Measurements from ENCODE around the gene BRD7.

DNA sequence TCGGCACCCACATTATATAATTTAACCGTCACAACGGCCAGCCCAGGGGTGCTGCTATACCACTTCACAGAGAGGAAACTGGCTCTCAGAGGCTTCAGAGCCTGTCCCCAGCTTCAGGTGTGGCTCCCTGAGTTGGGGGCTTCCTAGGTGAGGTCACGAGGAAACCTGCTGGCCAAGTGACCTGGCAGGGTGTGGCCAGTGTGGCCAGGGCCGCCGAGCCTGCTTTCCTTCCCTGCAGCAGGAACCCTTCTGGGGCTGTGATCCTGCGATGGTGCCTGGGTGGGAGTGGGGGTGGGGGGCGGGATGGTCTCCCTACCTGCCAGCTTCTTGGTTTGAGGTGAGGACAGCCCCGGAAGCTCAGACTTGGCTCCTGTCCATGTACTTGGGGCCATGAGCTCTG is 62.5 kb downstream of the BRD7 start:
- TF ChIP-seq, protein P1, sequence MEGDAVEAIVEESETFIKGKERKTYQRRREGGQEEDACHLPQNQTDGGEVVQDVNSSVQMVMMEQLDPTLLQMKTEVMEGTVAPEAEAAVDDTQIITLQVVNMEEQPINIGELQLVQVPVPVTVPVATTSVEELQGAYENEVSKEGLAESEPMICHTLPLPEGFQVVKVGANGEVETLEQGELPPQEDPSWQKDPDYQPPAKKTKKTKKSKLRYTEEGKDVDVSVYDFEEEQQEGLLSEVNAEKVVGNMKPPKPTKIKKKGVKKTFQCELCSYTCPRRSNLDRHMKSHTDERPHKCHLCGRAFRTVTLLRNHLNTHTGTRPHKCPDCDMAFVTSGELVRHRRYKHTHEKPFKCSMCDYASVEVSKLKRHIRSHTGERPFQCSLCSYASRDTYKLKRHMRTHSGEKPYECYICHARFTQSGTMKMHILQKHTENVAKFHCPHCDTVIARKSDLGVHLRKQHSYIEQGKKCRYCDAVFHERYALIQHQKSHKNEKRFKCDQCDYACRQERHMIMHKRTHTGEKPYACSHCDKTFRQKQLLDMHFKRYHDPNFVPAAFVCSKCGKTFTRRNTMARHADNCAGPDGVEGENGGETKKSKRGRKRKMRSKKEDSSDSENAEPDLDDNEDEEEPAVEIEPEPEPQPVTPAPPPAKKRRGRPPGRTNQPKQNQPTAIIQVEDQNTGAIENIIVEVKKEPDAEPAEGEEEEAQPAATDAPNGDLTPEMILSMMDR (IDR thresholded peaks at IDR 0.05; ENCODE audit: poor library complexity): no peak
- TF ChIP-seq EZH2 (IDR thresholded peaks at IDR 0.05; ENCODE audit: borderline replicate concordance): no peak
